Inflammatory macrophage (primary cell): Measurements from ENCODE around the gene GPD1.

Experiments
- DNase-seq, 2 donors: peaks; one replicate each; pipeline ENCODE4 v3.0.0-alpha.2; 2020 to 2022
- total RNA-seq, 18 experiments: gene quantifications; one replicate each; lab custom pipeline; 2026; ENCODE audit warnings: mixed read lengths in 6 of 18, inconsistent platforms in 2 of 18; lab: John Stamatoyannopoulos, UW

GPD1 gene
- 12.3 to 97.6 (median 33.2) reads per million in 18 experiments for total RNA-seq

DNA sequence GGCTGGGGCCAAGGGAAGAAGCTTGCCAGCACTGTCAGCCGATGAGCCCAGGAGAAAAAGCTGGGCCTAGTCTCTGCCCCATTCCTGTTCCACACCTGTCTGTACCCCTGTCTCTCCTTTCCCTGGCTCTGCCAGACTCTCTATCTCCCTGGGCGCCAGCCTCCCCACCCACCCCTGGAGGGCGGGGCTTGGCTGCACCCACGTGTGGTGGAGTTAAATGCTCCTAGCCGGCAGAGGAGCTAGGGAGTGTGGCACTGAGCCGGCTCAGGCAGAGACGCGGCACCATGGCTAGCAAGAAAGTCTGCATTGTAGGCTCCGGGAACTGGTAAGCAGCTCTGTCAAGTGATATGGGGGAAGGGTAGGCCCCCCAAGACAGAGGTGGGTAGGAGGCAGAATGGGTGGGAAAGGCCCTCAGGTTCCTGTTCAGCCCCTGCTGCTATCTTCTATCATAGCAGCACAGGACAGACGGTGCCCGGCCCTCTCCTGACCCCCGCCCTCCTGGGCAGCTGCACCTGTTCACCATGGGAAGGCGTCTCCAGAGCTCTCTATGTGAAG, at the start of gene GPD1:
GPD1 (plus strand) TSS at position 242 of the 555 bp plus-strand sequence; CDS start at position 285, 43 bp downstream.
- peak; percentile 22 to 54 for DNase-seq

DNA sequence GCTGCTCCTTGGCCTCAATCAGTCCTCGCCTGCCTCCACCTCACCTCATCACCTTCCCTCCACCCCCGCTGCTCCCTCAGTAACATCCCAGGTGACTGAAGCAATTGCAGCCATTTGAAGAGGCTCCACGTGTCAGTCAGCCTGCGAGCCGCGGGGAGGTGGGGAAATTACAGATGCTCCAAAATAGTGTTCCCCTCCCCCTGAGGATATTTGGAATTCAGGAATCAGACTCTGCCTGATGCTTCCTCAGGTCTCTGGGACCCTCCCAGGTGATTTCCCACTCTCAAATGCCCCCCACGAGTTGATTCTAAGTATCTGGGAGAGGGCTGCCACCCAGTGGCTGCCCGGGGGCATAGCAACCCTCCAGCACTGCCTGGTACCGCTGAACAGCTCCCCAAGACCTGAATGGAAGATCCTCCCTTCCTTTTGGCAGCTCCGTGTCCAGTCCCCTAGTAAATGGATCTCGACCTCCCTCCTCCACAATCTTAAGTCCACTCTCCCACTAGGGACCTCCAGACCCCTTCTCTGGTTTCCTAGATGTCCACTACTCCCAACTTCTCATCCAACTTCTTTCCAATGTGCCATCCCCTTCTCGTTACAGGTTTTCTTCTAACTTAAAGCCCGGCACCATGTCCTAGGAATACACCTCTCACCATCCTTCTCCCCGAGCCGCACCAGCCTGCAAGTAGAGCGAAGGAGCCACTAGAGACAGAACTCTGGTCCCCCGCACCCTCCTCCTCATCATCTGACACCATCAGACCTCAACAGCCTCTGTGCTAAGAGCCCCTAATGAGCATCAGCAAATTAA, 47.8 kb upstream of the GPD1 start:
- peak; percentile 38 to 65 for DNase-seq

DNA sequence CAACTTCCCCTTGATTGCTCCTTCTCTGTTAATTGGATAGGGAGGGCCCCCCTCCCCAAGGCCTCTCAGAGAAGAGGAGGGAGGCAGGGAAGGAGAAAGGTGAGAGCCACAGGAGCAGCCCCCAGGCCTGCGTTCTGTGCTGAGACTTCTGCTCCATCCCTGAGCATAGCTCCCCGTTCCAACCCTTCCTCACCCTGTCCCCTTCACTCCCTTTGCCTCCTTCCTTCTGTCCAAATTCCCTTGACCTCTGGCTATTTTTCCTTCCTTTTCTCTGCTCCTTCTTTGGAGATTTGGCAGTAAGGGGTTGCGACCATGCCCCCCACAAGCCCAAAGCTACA, 47.2 kb upstream of the GPD1 start:
- DNase-seq: no peak

DNA sequence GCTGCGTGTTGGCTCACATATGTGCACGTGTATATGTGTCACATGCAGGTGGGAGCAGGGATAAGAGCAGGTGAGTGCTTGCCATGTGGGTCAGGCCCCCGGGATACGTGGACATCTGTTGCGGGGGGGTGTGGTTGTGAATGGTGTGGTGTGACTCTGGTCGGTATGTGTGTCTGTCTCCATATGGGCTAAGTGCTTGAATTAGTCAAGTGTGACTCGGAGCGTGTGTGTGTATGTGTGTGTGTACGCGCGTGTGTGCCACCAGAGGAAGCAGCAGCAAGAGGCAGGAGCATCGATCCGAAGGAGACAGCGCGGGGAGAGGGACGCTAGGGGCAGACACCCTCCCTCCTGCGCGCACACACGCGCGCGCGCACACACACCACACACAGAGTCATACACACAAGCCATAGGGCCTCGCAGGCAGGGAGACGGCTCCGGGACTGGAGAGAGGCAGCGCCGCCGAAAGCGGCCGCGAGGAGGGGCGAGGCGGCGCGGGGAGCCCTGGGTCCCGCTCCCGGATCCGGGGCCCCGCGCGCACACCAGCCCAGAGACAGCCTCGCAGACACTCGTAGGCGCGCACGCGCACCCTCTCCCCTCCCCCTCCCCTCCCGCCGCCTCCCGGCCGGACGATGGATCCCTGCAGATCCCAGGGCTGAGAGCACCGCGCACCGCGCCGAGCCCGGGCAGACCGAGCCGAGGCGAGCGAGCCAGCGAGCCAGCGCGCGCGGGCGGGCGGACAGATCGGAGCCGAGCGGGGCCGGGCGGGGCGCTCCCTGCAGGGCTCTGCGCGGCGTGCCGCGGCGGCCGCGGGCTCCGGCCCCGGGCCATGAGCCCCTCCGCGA, 46.6 kb upstream of the GPD1 start, which contains the start of gene ASIC1:
ASIC1 (plus strand) TSS at position 597 of the 842 bp plus-strand sequence. CDS start 1,171 bp downstream, outside the sequence.
- DNase-seq: peak in 1 of 2 donors; percentile 47

DNA sequence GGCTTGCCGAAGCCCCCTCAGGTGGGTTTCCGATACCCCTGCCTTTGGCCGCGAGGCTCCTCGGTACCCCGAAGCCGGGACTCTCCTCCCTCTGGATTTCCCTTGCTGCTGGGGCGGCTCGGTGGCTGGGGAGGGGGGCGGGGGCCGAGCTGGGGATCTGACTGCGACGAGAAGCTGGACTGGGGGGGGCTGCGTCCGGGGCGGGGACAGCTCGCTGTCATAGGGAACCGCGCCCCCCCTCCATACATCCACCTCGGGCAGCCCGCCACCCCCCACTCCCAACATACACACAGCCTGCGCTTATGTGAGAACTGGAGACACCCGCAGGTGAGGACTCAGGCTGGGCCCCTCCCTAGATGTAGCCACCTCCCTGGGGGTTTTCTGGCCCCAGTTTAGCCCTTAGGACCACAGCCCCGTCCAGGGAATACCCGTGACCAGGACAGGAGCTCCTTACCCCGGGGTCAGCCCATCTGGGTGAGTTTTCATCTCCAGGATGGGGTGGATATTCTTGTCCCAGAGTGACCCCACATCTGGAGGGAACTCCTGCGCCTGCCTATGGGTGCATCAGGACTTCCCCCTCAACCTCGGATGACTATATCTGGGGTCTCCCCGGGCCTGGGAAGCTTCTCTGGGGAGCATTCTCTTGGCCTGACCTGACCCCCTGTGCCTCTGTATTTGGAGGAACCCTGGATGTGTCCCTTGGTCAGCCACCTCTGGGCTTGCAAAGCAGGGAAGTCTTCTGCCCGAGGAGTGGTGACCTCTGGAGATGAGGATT, 45.7 kb upstream of the GPD1 start:
- DNase-seq: no peak

DNA sequence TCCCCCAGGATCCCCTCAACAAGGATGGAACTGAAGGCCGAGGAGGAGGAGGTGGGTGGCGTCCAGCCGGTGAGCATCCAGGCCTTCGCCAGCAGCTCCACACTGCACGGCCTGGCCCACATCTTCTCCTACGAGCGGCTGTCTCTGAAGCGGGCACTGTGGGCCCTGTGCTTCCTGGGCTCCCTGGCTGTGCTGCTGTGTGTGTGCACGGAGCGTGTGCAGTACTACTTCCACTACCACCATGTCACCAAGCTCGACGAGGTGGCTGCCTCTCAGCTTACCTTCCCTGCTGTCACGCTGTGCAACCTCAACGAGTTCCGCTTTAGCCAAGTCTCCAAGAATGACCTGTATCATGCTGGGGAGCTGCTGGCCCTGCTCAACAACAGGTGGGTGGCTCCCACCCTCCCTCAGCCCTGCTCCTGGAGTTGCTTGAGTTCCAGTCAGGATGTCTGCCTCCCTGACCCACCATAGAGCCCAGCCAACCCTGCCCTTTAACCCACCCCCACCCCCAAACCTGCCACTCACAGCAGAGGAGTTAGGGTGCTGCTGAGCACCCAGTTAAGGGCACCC, 45.0 kb upstream of the GPD1 start:
- no peak for DNase-seq

DNA sequence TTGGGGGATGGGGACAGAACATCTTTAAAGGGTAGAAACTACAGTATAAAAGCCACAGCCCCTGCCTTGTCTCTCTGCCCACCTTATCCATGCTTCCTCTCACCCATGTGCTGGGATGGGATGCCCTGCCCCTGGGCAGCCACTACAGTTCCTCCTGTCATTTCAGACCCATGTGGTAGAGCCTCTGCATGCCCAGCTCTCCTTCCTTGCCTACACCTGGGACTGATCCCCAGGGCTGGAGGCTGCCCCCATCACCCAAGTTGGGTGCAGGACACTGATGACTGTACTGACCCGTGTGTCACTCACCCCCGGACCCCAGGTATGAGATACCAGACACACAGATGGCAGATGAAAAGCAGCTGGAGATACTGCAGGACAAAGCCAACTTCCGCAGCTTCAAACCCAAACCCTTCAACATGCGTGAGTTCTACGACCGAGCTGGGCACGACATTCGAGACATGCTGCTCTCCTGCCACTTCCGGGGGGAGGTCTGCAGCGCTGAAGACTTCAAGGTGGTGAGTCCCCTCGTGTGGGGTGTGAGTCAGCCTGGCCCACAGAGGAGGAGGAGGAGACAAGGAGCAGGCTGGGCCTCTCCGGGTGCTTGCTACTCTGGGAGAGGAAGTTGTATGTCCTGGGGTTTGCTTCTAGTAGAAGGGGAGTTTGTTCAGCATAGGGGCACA, 44.2 kb upstream of the GPD1 start:
- DNase-seq: peak; percentile 40 to 74

DNA sequence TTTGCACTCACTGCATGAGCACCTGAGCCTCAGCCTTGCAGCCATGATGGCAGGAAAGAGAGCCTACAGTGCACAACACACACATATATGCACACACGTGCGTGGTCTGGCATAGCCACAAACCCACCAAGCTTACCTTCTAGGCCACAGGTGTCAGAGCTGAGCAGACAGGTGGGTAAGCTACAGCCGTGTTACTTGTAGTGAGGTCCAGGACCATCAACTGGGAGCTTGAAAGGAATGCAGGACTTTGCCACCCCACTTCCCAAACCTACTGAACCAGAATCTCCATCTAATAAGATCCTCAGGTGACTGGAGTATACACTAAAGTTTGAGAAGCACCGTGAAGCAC, 43.7 kb upstream of the GPD1 start:
- DNase-seq: no peak

DNA sequence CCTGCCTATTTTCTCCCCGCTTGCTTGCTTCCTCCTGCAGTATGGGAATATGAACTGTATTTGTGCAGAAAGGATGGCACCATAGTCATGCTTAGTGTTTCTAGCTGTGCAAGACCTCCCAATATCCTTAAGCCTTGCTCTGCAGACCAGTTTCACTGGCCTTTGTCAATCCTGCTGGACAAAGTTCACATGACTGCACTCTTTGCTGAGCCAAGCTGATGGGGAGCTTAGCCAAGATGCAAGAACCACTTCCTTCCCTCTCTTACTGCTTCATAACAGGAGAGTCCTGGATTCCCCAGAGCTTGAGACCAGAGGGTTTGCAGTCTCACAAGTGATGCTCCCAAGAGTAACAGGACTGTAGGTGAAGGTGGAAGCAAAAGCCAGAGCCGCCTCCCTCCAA, 42.6 kb upstream of the GPD1 start:
- peak; percentile 81 to 87 for DNase-seq

DNA sequence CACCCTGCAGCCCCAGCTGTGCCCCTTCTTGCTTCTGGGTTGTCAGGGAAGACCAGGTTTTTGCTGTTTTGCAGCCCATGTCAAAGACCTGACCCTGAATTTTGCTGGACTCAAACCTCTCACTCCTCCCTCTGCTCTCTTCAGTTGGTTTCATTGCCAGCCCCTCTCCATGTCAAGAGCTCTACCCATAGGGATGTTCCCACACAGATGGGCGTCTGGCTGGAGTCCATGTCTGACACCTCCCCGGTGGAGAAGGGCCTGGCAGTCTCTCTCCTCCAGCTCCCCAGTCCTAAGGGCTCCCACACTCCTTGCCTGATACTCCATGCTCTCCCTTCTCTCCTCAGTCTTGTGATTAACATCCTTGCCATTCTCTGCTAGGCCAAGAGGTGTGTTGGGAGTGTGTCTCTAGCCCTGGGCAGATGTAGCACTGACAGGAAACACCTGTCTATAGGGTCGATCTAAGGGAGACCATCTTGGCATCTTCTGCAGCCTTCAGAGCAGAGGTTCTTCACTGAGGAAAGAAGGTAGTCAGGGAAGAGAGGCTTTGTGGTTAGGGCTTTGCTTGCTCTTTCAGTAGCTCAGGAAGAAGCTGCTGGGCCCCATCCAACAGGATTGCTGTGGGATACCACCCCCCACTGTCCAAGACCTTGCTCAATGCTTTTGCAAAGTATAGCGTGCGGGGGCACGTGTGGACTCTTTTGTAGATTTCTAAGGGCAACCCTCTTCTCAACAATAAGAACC, 41.7 kb upstream of the GPD1 start:
- no peak for DNase-seq

DNA sequence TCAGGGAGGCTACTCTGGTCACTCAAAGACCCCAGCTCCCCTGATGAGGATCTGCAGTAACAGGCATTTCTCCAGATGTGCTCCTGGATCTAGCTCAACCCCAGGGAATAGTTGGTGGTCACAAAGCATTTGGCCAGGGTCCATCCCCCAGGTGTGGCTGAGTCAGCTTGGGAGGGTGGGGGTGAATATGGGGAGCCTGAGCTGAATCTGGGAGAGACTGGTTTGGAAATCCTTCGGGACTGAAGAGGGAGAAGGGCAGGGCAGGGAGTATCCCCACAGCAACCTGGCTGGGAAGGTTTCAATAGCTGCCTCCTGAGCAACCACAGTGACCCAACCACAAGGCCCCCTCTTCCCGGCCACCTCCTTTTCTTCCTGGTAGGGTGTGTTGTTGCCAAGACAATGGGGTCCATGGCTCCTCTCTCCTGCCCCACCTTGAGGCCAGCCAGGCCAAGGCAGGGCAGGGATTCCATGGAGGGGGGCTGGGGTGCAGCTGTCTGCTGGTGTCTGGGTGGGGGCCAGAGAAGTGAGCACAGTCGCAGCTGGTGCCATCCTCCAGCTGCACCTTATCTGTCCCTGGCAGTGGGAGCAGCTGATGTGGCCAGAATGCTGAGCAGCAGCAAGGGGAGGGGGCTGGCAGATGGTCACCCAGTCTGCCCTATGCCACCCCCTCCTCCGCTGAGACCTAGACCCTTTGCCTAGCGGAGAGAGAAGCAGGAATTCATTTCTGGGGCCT, 40.9 kb upstream of the GPD1 start:
- DNase-seq: no peak

DNA sequence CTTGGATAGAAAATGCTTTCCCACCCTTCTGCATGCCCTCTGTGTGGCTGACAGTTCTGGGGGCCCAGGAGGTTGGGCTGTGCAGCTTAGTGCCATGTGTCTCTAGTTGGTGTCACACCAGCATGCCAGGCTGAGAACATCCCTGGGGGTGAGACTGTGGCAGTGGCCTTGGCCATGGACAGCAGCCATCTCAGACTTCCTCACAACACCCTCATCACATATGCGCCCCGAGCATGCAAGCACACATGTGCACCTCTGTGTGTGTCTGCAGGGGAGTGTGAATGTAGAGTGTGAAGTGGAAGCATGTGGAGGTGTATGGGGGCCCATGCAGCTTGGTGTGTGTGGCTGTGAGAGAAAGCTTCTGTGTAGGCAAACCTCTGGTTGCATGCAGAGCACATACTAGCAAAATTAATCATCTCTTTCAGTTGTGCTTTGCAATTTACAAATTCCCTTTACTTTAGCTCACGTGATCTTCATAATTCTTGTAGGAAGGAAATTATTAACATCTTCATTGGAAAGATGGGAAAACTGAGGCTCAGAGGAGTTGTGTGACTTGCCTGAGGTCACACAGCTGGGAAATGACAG, 38.0 kb upstream of the GPD1 start:
- no peak for DNase-seq

DNA sequence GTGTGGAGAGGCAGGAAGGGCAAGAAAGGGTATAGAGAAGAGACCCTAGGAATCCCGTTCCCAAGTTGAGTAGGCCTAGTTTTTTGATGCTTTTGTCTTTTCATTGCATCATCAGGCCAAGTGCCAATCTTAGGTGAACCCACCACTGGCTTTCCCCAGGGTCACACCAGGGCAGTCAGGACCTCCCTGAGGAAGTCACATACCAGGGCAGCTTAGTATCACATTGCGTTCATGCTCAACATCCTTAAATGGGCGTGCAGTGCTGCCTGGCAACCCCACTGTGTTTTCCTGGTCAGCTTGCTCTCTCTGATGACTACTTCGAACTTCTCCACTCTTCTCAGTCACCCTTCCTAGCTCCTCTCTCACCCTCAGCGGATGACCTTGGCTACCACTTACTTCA, 37.4 kb upstream of the GPD1 start:
- peak; percentile 77 to 83 for DNase-seq

DNA sequence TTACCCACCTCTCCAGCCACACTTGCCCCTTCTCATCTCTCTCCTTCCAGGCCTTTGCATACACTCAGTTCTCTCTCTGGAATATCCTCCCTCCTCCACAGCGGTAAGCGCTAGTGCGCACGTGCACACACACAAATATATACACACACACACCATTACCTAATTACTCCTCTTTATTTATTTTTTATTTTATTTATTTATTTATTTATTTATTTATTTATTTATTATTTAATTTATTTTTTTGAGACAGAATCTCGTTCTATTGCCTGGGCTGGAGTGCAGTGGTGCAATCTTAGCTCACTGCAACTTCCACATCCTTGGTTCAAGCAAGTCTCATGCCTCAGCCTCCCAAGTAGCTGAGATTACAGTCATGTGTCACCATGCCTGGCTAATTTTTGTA, 34.7 kb upstream of the GPD1 start:
- no peak for DNase-seq

DNA sequence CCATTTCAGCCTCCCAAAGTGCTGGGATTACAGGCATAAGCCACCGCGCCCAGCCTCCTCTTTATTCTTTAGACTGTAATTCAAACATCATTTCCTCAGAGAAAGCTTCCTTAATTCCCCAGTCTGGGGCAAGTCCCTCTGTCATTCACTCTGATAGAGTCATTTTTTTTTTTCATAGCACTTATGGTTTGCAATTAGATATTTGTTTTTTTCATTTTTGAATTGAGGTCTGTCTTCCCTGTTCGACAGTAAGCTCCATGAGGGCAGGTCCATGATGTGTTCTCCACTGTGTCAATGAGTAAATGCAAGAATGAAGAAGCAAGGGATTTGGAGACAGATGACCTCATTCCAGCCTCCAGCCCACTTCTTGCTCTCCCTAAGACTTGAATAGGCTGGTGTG, 34.3 kb upstream of the GPD1 start:
- DNase-seq: peak; percentile 21 to 32

DNA sequence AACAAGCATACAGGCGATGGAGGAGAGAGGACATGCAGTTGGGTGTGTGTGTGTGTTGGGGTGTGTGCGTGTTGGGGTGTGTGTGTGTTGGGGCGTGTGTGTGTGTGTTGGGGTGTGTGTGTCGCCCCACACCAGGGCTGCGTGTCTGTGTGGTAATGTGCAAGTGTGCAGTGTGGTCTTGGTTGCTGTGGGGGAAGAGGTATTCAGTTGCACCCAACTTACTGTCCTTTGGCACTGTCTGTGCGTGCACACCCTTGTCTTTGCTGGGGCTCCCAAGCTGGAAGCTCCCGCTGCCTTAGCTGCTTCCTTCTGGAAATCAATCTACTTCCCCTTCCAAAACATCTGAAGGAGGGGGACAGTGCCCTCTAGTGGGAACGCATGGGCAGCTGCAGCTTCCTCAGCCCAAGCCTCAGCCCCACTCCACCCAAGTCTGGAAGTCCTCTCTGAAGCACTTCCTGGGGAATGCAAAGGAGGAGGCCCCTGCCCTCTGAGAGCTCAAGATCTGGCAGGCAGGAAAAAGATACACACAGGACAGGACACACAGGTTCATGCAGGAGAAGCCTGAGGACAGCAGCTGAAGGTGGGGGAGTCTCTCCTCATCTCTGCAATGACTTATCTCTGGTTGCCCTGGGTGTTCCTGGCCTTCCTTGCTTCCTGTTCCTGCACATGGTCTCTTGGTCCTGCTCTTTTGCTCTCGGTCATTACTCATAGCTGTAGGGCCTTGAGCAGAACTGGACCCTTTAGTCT, 33.3 kb upstream of the GPD1 start:
- DNase-seq: peak; percentile 89

DNA sequence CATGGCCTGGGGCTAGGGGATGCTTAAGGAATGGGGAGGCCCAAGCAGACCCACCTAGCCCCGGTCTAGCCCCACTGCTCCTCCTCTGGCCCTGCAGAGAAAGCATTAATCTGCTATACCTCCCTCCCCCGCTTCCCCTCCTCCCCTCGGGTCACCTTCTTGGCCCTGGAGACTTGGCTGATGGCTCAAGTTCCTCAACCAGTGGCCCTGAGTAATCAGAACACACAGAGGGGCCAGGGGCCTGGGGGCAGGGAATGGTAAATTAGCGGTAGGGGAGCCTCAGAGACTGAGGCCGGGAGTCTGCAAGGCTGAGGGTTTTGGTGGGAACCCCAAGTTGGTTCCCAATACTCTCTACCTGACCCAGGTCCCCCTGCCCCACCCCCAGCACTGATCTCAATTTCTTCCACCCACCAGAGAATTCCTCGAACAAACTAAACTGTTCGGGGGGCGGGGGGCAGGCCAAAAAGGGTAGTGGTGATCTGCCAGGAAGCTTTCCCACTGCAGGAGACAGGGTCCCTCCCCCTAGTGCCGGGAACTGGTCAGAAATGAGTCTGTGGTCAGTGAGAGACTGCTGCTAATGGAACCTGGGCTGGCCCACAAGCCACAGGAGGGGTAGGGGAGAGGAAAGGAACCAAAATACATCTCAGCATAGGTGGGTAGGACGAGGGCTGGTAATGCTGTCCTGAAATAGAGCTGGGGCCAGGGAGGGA, 31.5 kb upstream of the GPD1 start:
- no peak for DNase-seq

DNA sequence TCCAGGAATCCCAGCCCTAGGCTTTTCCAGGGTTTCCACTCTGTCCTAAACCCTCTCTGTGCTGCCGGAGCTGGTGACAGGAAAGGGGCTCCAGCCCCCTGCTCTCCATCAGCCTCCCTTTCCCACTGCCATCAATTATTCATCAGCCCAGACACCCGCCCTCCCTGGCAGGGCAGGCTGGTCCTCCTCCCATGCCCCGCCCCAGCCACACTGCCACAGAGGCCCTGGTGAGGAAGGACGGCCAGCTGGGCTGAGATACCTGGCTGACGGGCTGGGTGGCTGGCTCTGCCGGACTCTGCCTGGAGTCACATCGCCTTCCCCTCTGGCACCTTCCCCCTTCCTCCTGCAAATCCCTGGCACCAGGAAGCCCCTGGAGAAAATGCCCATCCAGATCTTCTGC, 30.6 kb upstream of the GPD1 start:
- DNase-seq: no peak
